ENCODE measurements around the gene AKAP7. TPM values are rescaled to one million over a fixed set of nuclear protein-coding genes. Genes with fewer than 3 reads are reported as not detected.

AKAP7 gene
- polyA plus RNA-seq, 1 donor from 2014 or later = 1.6 TPM

- Histone ChIP-seq H3K9me3 (ENCODE audit: low read length) (no peaks in the 10 kb centered on the region), H3K27ac (ENCODE audit: low read length) (no peak overlapping the region), H3K79me2 (replicated peaks; ENCODE audit: insufficient read depth, low read length) (no peaks in the 10 kb centered on the region), H2AFZ (ENCODE audit: low read depth, low read length) (no peak overlapping the region), H3K36me3 (ENCODE audit: insufficient read depth, low read length) (no peaks in the 10 kb centered on the region), H3K27me3 (ENCODE audit: insufficient read depth, low read depth, low read length) (no peaks in the 10 kb centered on the region), H4K20me1 (ENCODE audit: insufficient read depth) (no peaks in the 10 kb centered on the region), H3F3A (ENCODE audit: insufficient read depth, low read length, poor library complexity, severe bottlenecking) (no peaks in the 10 kb centered on the region), H3K4me3 (ENCODE audit: low read length) (no peak overlapping the region), H3K4me2 (ENCODE audit: low read length) (no peak overlapping the region), H3K9ac (ENCODE audit: low read length) (no peak overlapping the region), H3K9me2 (ENCODE audit: insufficient read depth, low read length) (no peaks in the 10 kb centered on the region)
- no peak for TF ChIP-seq RAD21 (conservative IDR thresholded peaks at IDR 0.05)
These were observed 23.0 kb upstream of the AKAP7 start for GRCh38 chr6:131112249-131112648.

- Histone ChIP-seq H3K4me2 (ENCODE audit: low read length) (no peak overlapping the region), H2AFZ (ENCODE audit: low read depth, low read length) (no peak overlapping the region), H3K9me2 (ENCODE audit: insufficient read depth, low read length) (no peaks in the 10 kb centered on the region), H3K27me3 (ENCODE audit: insufficient read depth, low read depth, low read length) (no peaks in the 10 kb centered on the region), H3K9me3 (ENCODE audit: low read length) (no peaks in the 10 kb centered on the region), H3K79me2 (replicated peaks; ENCODE audit: insufficient read depth, low read length) (no peaks in the 10 kb centered on the region), H3F3A (ENCODE audit: insufficient read depth, low read length, poor library complexity, severe bottlenecking) (no peaks in the 10 kb centered on the region), H3K4me3 (ENCODE audit: low read length) (no peak overlapping the region), H3K36me3 (ENCODE audit: insufficient read depth, low read length) (no peaks in the 10 kb centered on the region), H3K9ac (ENCODE audit: low read length) (no peak overlapping the region), H3K27ac (ENCODE audit: low read length) (no peak overlapping the region), H4K20me1 (ENCODE audit: insufficient read depth) (no peaks in the 10 kb centered on the region)
- TF ChIP-seq CTCF (IDR thresholded peaks at IDR 0.05; ENCODE audit: poor library complexity, severe bottlenecking) (no peak), MXI1 (conservative IDR thresholded peaks at IDR 0.05; ENCODE audit: poor library complexity, severe bottlenecking) (no peak), SMC3 (conservative IDR thresholded peaks at IDR 0.05; ENCODE audit: poor library complexity) (no peak), RAD21 (conservative IDR thresholded peaks at IDR 0.05) (no peak), TAF1 (IDR thresholded peaks at IDR 0.05; ENCODE audit: low read depth) (no peak), EZH2 (IDR thresholded peaks at IDR 0.05; ENCODE audit: borderline replicate concordance, insufficient read depth, low read length, poor library complexity, severe bottlenecking) (no peak), REST (IDR thresholded peaks at IDR 0.05; ENCODE audit: borderline replicate concordance) (no peak), EP300 (conservative IDR thresholded peaks at IDR 0.05; ENCODE audit: poor library complexity, severe bottlenecking) (no peak), POLR2AphosphoS5 (IDR thresholded peaks at IDR 0.05) (no peak)
These were observed 19.6 kb upstream of the AKAP7 start for GRCh38 chr6:131115651-131116050.

GRCh38 chr6:131116321-131116720 is 18.9 kb upstream of the AKAP7 start:
- Histone ChIP-seq H3K27ac (ENCODE audit: low read length) (no peak overlapping the region), H3K27me3 (ENCODE audit: insufficient read depth, low read depth, low read length) (no peaks in the 10 kb centered on the region), H3K36me3 (ENCODE audit: insufficient read depth, low read length) (no peaks in the 10 kb centered on the region), H3F3A (ENCODE audit: insufficient read depth, low read length, poor library complexity, severe bottlenecking) (no peaks in the 10 kb centered on the region), H3K79me2 (replicated peaks; ENCODE audit: insufficient read depth, low read length) (no peaks in the 10 kb centered on the region), H4K20me1 (ENCODE audit: insufficient read depth) (no peaks in the 10 kb centered on the region), H3K4me2 (ENCODE audit: low read length) (no peak overlapping the region), H2AFZ (ENCODE audit: low read depth, low read length) (no peak overlapping the region), H3K9me2 (ENCODE audit: insufficient read depth, low read length) (no peaks in the 10 kb centered on the region), H3K4me3 (ENCODE audit: low read length) (no peak overlapping the region), H3K9ac (ENCODE audit: low read length) (no peak overlapping the region), H3K9me3 (ENCODE audit: low read length) (no peaks in the 10 kb centered on the region)
- TF ChIP-seq TAF1 (IDR thresholded peaks at IDR 0.05; ENCODE audit: low read depth) (no peak), REST (IDR thresholded peaks at IDR 0.05; ENCODE audit: borderline replicate concordance) (no peak), CTCF (IDR thresholded peaks at IDR 0.05; ENCODE audit: poor library complexity, severe bottlenecking) (no peak), RAD21 (conservative IDR thresholded peaks at IDR 0.05) (no peak), SMC3 (conservative IDR thresholded peaks at IDR 0.05; ENCODE audit: poor library complexity) (no peak), EP300 (conservative IDR thresholded peaks at IDR 0.05; ENCODE audit: poor library complexity, severe bottlenecking) (no peak), EZH2 (IDR thresholded peaks at IDR 0.05; ENCODE audit: borderline replicate concordance, insufficient read depth, low read length, poor library complexity, severe bottlenecking) (no peak)

All from neural cell (in vitro differentiated cells).